ENCODE data around the gene LRTM2.

Gene LRTM2

GRCh38 chr12:1812650-1813302 lies 7.6 kb upstream of the LRTM2 start:
- H3K9ac ChIP-seq, result no peak overlapping the region

GRCh38 chr12:1814266-1814665 lies 6.1 kb upstream of the LRTM2 start:
- Histone ChIP-seq H3K4me3 (IDR thresholded peaks at IDR 0.05; ENCODE audit: insufficient read depth, low read depth, low read length) (no peak overlapping the region), H3K4me2 (no peak overlapping the region), H4K20me1 (ENCODE audit: insufficient read depth) (no peaks in the 10 kb centered on the region), H3K27ac (no peak overlapping the region), H3K79me2 (ENCODE audit: insufficient read depth, low read depth) (no peaks in the 10 kb centered on the region), H2AFZ (ENCODE audit: low read depth) (no peak overlapping the region), H3K9ac (no peak overlapping the region), H3K27me3 (ENCODE audit: insufficient read depth, low read depth) (peaks cover 67% of the 10 kb centered on the region), H3K36me3 (ENCODE audit: insufficient read depth) (no peaks in the 10 kb centered on the region), H3K4me1 (ENCODE audit: low read depth, poor library complexity, severe bottlenecking) (no peaks in the 10 kb centered on the region)
- TF ChIP-seq CTCF (conservative IDR thresholded peaks at IDR 0.05; ENCODE audit: low read depth, low read length), result no peak

More at GRCh38 chr12:1812650-1813302, 7.6 kb upstream of the LRTM2 start:
- H3K79me2 ChIP-seq (ENCODE audit: insufficient read depth, low read depth), result no peaks in the 10 kb centered on the region
- H3K4me2 ChIP-seq, result no peak overlapping the region
- TF ChIP-seq CTCF (conservative IDR thresholded peaks at IDR 0.05; ENCODE audit: low read depth, low read length), result no peak
- H3K4me3 ChIP-seq (IDR thresholded peaks at IDR 0.05; ENCODE audit: insufficient read depth, low read depth, low read length), result no peak overlapping the region
- H3K4me1 ChIP-seq (ENCODE audit: low read depth, poor library complexity, severe bottlenecking), result no peaks in the 10 kb centered on the region
- no peaks in the 10 kb centered on the region for H4K20me1 ChIP-seq (ENCODE audit: insufficient read depth)
- no peak overlapping the region for H2AFZ ChIP-seq (ENCODE audit: low read depth)
- H3K27me3 ChIP-seq (ENCODE audit: insufficient read depth, low read depth), result peaks cover 62% of the 10 kb centered on the region
- no peaks in the 10 kb centered on the region for H3K36me3 ChIP-seq (ENCODE audit: insufficient read depth)
- H3K27ac ChIP-seq, result no peak overlapping the region

- no peaks in the 10 kb centered on the region for H3K4me1 ChIP-seq (ENCODE audit: low read depth, poor library complexity, severe bottlenecking)
- no peak overlapping the region for H3K4me3 ChIP-seq (IDR thresholded peaks at IDR 0.05; ENCODE audit: insufficient read depth, low read depth, low read length)
- H2AFZ ChIP-seq (ENCODE audit: low read depth), result no peak overlapping the region
- H3K27me3 ChIP-seq (ENCODE audit: insufficient read depth, low read depth), result peaks cover 76% of the 10 kb centered on the region
- H3K79me2 ChIP-seq (ENCODE audit: insufficient read depth, low read depth), result no peaks in the 10 kb centered on the region
- TF ChIP-seq CTCF (conservative IDR thresholded peaks at IDR 0.05; ENCODE audit: low read depth, low read length), result no peak
- H4K20me1 ChIP-seq (ENCODE audit: insufficient read depth), result no peaks in the 10 kb centered on the region
- no peak overlapping the region for H3K27ac ChIP-seq
- H3K4me2 ChIP-seq, result no peak overlapping the region
- no peak overlapping the region for H3K9ac ChIP-seq
- no peaks in the 10 kb centered on the region for H3K36me3 ChIP-seq (ENCODE audit: insufficient read depth)
These were observed 5.3 kb upstream of the LRTM2 start for GRCh38 chr12:1815108-1815507.

GRCh38 chr12:1815814-1816729 lies 4.3 kb upstream of the LRTM2 start:
- Histone ChIP-seq H3K9ac (no peak overlapping the region), H3K4me2 (no peak overlapping the region), H2AFZ (ENCODE audit: low read depth) (no peak overlapping the region), H3K27me3 (ENCODE audit: insufficient read depth, low read depth) (peaks cover 82% of the 10 kb centered on the region), H3K79me2 (ENCODE audit: insufficient read depth, low read depth) (no peaks in the 10 kb centered on the region), H3K4me3 (IDR thresholded peaks at IDR 0.05; ENCODE audit: insufficient read depth, low read depth, low read length) (no peak overlapping the region), H3K36me3 (ENCODE audit: insufficient read depth) (no peaks in the 10 kb centered on the region), H4K20me1 (ENCODE audit: insufficient read depth) (no peaks in the 10 kb centered on the region), H3K4me1 (ENCODE audit: low read depth, poor library complexity, severe bottlenecking) (no peaks in the 10 kb centered on the region), H3K27ac (no peak overlapping the region)
- TF ChIP-seq CTCF (conservative IDR thresholded peaks at IDR 0.05; ENCODE audit: low read depth, low read length), result no peak
